BLaER1 treated with 17β-estradiol and CSF1 and Interleukin-3, amounts not matched to agents 10 nM and 100 nM (cell line): Measurements from ENCODE around the gene DYNLT2.
"Not testable (repeated sequence)": the region's sequence is repeated elsewhere in the genome, so short reads cannot be mapped to it uniquely, and the experiment has no call there.

Experiments
- H3K27ac ChIP-seq, 11 experiments: shearing (Covaris generic); formaldehyde crosslinking; 2 replicates each; pipeline ENCODE4 v1.8.1; 2022
- H3K27me3 ChIP-seq, 11 experiments: shearing (Covaris generic); formaldehyde crosslinking; 2 replicates each; pipeline ENCODE4 v1.8.1; 2022
- H3K36me3 ChIP-seq, 11 experiments: shearing (Covaris generic); formaldehyde crosslinking; 2 replicates each; pipeline ENCODE4 v1.8.1; 2022
- H3K4me1 ChIP-seq, 10 experiments: shearing (Covaris generic); formaldehyde crosslinking; 2 replicates each; pipeline ENCODE4 v1.8.1; 2022
- H3K4me2 ChIP-seq, 11 experiments: shearing (Covaris generic); formaldehyde crosslinking; 2 replicates each; pipeline ENCODE4 v1.8.1; 2022
- H3K4me3 ChIP-seq, 10 experiments: shearing (Covaris generic); formaldehyde crosslinking; 2 replicates each; pipeline ENCODE4 v1.8.1; 2022
- H3K9ac ChIP-seq, 11 experiments: shearing (Covaris generic); formaldehyde crosslinking; 2 replicates each; pipeline ENCODE4 v1.8.1; 2022
- H3K9me3 ChIP-seq, 11 experiments: shearing (Covaris generic); formaldehyde crosslinking; replicated peaks in 1 of 11; 2 replicates each; pipeline ENCODE4 v1.8.1; 2022
- H4K20me1 ChIP-seq, 11 experiments: shearing (Covaris generic); formaldehyde crosslinking; 2 replicates each; pipeline ENCODE4 v1.8.1; 2022
- Cebpa-rat ChIP-seq, 11 experiments: shearing (Covaris generic); IDR thresholded peaks; 2 replicates each; pipeline ENCODE4 v1.8.1; 2022

DYNLT2 gene

GRCh38 chr6:169701954-169702839 lies 49.2 kb downstream of the DYNLT2 start, which contains the start of the genes C6orf120 and WDR27:
Gene C6orf120, plus strand, starts transcription at chr6:169702126. Its CDS starts 334 bp downstream, at chr6:169702460.
Gene WDR27, minus strand, starts transcription at chr6:169702029. Its CDS starts 13,024 bp downstream, at chr6:169689005.
- no peaks in the 10 kb centered on the region for H3K27me3 ChIP-seq
- peak within 1 kb of the TSS; percentile 89 to 98 (median 94) for H3K27ac ChIP-seq
- H3K4me3 ChIP-seq, result peak within 1 kb of the TSS; percentile 85 to 98 (median 95)
- peaks cover 5 to 40% (median 31%) of the 10 kb centered on the region in 11 experiments; a peak in 16 of 22 replicates for H4K20me1 ChIP-seq
- H3K9me3 ChIP-seq, result peaks cover 1 to 9% (median 5%) of the 10 kb centered on the region in 11 experiments; a peak in 18 of 22 replicates
- no peak for TF ChIP-seq Cebpa-rat (IDR thresholded peaks at IDR 0.05)
- H3K36me3 ChIP-seq, result peaks cover 7 to 48% (median 37%) of the 10 kb centered on the region in 11 experiments; a peak in 20 of 22 replicates
- H3K4me2 ChIP-seq, result peak within 1 kb of the TSS; percentile 84 to 96 (median 91)
- peak within 1 kb of the TSS; percentile 91 to 98 (median 95) for H3K9ac ChIP-seq
- H3K4me1 ChIP-seq, result peaks cover 46 to 65% (median 58%) of the 10 kb centered on the region in 10 experiments

- Histone ChIP-seq H3K9ac (peak overlapping the region; percentile 91 to 98 (median 95)), H3K4me1 (peaks cover 43 to 58% (median 52%) of the 10 kb centered on the region in 10 experiments), H4K20me1 (peaks cover 5 to 39% (median 31%) of the 10 kb centered on the region in 11 experiments; a peak in 16 of 22 replicates), H3K9me3 (peaks cover 8 to 16% (median 12%) of the 10 kb centered on the region in 11 experiments), H3K4me2 (peak overlapping the region; percentile 63 to 93 (median 87)), H3K4me3 (peak overlapping the region; percentile 85 to 98 (median 95)), H3K27me3 (no peaks in the 10 kb centered on the region), H3K36me3 (peaks cover 12 to 50% (median 44%) of the 10 kb centered on the region in 11 experiments; a peak in 20 of 22 replicates), H3K27ac (peak overlapping the region; percentile 49 to 98 (median 94))
- TF ChIP-seq Cebpa-rat (IDR thresholded peaks at IDR 0.05), result no peak
These were observed 49.9 kb downstream of the DYNLT2 start for GRCh38 chr6:169701311-169701953.

GRCh38 chr6:169700296-169700695 lies 51.1 kb downstream of the DYNLT2 start:
- Histone ChIP-seq H3K27ac (0 out of 22 replicates have a peak overlapping the region, but pooled peaks of 1 of the 11 experiments have one; percentile 49), H4K20me1 (peaks cover 5 to 31% (median 25%) of the 10 kb centered on the region in 11 experiments; a peak in 16 of 22 replicates), H3K4me3 (peak overlapping the region in 9 of 10 experiments; percentile 87 to 98 (median 96); a peak in 13 of 20 replicates), H3K9me3 (peaks cover 20 to 28% (median 24%) of the 10 kb centered on the region in 11 experiments), H3K4me2 (peak overlapping the region; percentile 63 to 93 (median 87)), H3K27me3 (no peaks in the 10 kb centered on the region), H3K9ac (peak overlapping the region in 8 of 11 experiments; percentile 91 to 98 (median 95); a peak in 9 of 22 replicates), H3K4me1 (peaks cover 35 to 46% (median 41%) of the 10 kb centered on the region in 10 experiments), H3K36me3 (peaks cover 20 to 55% (median 48%) of the 10 kb centered on the region in 11 experiments; a peak in 20 of 22 replicates)
- no peak for TF ChIP-seq Cebpa-rat (IDR thresholded peaks at IDR 0.05)

- not testable (repeated sequence) for H3K4me3 ChIP-seq, H3K4me2 ChIP-seq, H3K27me3 ChIP-seq, H3K9ac ChIP-seq, H3K27ac ChIP-seq
- peaks cover 20 to 62% (median 53%) of the 10 kb centered on the region in 11 experiments for H3K36me3 ChIP-seq
- H3K4me1 ChIP-seq, result peaks cover 13 to 21% (median 15%) of the 10 kb centered on the region in 10 experiments
- H4K20me1 ChIP-seq, result peaks cover 0 to 11% (median 0%) of the 10 kb centered on the region in 11 experiments; a peak in 4 of 22 replicates
- H3K9me3 ChIP-seq, result peaks cover 47 to 59% (median 55%) of the 10 kb centered on the region in 11 experiments
These were observed 54.3 kb downstream of the DYNLT2 start for GRCh38 chr6:169697115-169697514.

- Histone ChIP-seq H3K36me3 (peaks cover 26 to 70% (median 62%) of the 10 kb centered on the region in 11 experiments), H3K9me3 (peaks cover 56 to 75% (median 69%) of the 10 kb centered on the region in 11 experiments), H3K9ac (no peak overlapping the region), H4K20me1 (peaks cover 0 to 11% (median 0%) of the 10 kb centered on the region in 11 experiments; a peak in 2 of 22 replicates), H3K4me1 (peaks cover 3 to 12% (median 5%) of the 10 kb centered on the region in 10 experiments), H3K4me3 (no peak overlapping the region), H3K27ac (no peak overlapping the region), H3K4me2 (no peak overlapping the region), H3K27me3 (no peaks in the 10 kb centered on the region)
- no peak for TF ChIP-seq Cebpa-rat (IDR thresholded peaks at IDR 0.05)
These were observed 56.2 kb downstream of the DYNLT2 start for GRCh38 chr6:169695131-169695530.

- H4K20me1 ChIP-seq, result no peaks in the 10 kb centered on the region
- peaks cover 68 to 90% (median 81%) of the 10 kb centered on the region in 11 experiments for H3K9me3 ChIP-seq
- no peak overlapping the region for H3K4me3 ChIP-seq
- TF ChIP-seq Cebpa-rat (IDR thresholded peaks at IDR 0.05), result no peak
- peaks cover 45 to 85% (median 75%) of the 10 kb centered on the region in 11 experiments for H3K36me3 ChIP-seq
- H3K4me2 ChIP-seq, result 0 out of 22 replicates have a peak overlapping the region, but pooled peaks of 1 of the 11 experiments have one; percentile 12
- H3K27me3 ChIP-seq, result no peaks in the 10 kb centered on the region
- peaks cover 0 to 5% (median 0%) of the 10 kb centered on the region in 10 experiments; a peak in 1 of 20 replicates for H3K4me1 ChIP-seq
- no peak overlapping the region for H3K27ac ChIP-seq
- no peak overlapping the region for H3K9ac ChIP-seq
These were observed 58.9 kb downstream of the DYNLT2 start for GRCh38 chr6:169692516-169692915.

GRCh38 chr6:169691260-169691659 lies 60.1 kb downstream of the DYNLT2 start:
- H3K4me1 ChIP-seq, result peaks cover 0 to 5% (median 0%) of the 10 kb centered on the region in 10 experiments; a peak in 1 of 20 replicates
- peaks cover 54 to 84% (median 76%) of the 10 kb centered on the region in 11 experiments for H3K36me3 ChIP-seq
- no peak overlapping the region for H3K9ac ChIP-seq
- H3K27ac ChIP-seq, result no peak overlapping the region
- no peak for TF ChIP-seq Cebpa-rat (IDR thresholded peaks at IDR 0.05)
- H3K4me3 ChIP-seq, result no peak overlapping the region
- no peaks in the 10 kb centered on the region for H3K27me3 ChIP-seq
- H3K4me2 ChIP-seq, result no peak overlapping the region
- H4K20me1 ChIP-seq, result no peaks in the 10 kb centered on the region
- H3K9me3 ChIP-seq, result peaks cover 65 to 92% (median 80%) of the 10 kb centered on the region in 11 experiments
